Muscle of arm (tissue), 12 donors: ENCODE data around the gene TMEM212. TPM values are rescaled to one million over a fixed set of nuclear protein-coding genes. Genes with fewer than 3 reads are reported as not detected.

Experiments used
- DNase-seq: peaks from one replicate; pipeline ENCODE4 v3.0.0-alpha.2; 2013
- polyA plus RNA-seq, 12 donors: library from polyadenylated mRNA; unstranded; fragments of 120-200 nt; gene quantifications; one replicate each; pipeline ENCODE4 v1.2.1, GENCODE V29; 2013; ENCODE audit not compliant: insufficient read length in 12 of 12

TMEM212 gene
- polyA plus RNA-seq, 12 donors, result 0.14 to 0.36 (median 0.16) TPM; not detected in 4

DNA sequence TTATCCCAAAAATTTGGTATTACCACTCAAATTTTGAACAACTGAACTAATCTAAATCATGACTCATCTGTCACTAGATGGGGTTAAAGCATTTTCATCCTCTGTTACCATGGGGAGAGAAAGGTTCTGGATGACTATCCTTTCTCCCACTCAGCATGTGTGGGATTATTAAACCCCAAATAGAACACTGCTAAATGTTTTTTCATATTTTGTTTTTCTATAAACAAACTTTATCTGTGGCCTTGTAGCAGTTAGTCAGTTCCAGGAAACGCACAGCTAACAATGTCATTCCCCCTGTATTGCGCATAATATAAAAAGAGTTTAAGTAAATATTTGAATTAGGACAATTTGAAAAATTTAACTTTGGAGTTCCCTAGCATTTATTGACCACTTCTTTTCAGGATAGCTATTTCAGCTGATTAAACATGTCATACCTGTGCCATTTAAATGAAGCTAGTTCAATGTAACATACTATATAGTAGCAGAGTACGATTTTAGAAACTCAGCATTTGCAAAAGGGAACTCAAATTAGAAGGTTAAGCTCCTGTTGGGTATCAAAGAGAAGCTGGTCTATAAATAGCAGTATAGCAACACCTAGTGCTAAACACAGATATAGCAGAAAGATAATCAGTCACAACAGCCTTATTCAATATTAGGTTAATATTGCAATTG is 9.2 kb upstream of the TMEM212 start:
- DNase-seq, result no peak

DNA sequence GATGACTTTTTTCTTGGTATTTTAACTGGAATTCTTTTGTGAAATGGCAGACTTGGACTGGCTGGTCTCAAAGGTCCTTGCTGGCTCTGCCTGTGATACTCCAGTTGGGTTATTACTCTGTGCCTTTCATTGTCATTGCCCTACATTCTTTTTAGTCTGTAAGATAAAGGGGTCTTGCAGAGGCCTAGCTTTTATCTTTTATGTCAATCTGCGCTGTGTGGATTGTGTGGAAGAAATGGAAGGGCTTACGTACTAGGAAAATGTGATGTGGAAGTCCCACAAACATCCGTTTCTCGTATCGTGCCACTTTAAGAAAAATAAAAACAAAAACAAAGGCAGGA is 8.7 kb upstream of the TMEM212 start:
- DNase-seq, result no peak

DNA sequence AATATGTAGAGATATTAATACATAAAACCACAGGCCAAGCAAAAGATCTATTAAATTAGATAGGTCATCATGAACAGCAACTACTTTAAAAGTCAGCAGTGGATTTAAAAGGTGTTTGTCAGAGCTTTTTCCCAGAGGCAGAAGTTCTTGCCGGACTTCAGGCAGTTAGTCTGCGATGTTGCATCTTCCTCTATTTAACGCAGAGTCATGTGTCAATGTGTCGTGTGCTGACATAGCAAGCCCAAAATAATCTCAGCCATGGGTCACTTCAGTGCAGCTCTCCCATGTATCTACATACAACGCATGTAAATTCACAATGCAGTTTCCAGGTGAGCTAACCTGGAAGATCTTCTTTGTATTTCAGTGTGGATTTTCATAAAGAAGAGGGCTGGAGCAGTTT is 8.0 kb upstream of the TMEM212 start:
- no peak for DNase-seq

- no peak for DNase-seq
Observed at GRCh38 chr3:171835613-171836012, 7.5 kb upstream of the TMEM212 start.

- no peak for DNase-seq
Observed at GRCh38 chr3:171836855-171837254, 6.3 kb upstream of the TMEM212 start.

DNA sequence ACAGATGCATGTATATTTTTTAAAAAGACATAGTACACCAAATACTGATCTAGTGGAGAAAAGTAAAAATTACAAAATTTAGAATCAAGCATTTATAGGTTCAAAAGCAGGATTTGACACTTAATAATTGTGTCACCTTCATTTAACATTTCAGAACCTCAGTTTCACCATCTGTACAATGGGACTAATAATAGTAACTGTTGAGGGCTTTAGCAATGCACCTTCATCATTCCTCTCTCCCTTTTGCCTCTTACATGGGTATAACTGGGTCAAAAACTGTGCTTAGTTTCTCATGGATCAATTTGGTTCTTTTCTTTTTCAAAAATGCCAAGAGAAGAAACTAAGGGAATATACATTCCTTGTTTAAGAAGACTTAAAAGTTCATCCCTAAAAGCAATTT is 5.5 kb upstream of the TMEM212 start:
- DNase-seq, result no peak

GRCh38 chr3:171838218-171838720 is 4.9 kb upstream of the TMEM212 start:
- DNase-seq, result peak; percentile 75

DNA sequence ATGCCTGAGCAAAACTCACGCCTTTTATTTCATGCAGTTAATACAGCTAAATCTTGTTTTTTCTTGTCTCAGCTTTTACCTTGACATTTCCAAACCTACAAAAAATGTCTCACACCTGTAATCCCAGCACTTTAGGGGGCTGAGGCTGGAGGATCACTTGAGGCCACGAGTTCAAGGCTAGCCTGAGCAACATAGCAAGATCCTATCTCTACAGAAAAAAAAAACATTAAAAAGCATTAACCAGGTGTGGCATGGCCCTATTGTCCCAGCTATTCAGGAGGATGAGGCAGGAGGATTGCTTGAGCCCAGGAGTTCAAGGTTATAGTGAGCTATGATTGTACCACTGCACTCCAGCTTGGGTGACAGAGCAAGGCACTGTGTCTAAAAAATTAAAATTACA is 3.9 kb upstream of the TMEM212 start:
- DNase-seq, result no peak

GRCh38 chr3:171840445-171840810 is 2.7 kb upstream of the TMEM212 start:
- DNase-seq, result no peak

DNA sequence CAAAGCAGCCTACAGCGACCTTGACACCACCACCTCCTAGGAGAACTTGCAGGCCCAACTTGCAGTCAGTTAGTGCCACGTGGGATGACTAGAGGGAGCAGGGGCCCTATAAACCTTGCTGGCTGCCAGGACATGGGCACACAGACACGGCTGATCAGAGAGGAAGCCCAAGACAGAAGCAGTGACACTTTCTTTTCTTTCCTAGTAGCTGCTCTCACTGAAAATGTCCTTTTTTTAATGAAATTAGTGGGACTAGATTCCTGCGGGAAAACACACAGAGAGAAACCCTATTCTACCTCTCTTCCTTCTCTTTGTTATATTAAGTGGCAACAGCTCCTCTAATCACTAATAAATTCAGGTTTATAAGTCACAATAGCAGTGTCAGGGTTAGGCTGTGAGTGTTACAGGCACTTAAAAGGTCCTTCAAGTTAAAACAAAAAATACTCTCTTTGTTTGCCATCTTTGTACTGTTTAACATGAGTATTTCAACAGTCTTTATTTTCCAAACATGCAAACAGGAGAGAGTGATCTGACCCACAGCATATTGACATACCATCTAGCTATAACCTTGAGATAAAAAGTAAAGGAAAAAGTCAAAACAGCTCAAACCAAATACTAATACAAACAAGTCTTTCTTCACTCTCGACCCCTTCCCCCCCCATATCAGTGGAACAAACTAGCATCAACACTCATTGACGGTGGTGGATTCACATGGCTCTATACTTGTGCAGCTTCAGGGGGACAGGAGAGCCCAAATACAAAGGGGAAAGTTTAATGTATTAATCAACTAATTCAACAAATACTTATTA is 2.1 kb upstream of the TMEM212 start:
- no peak for DNase-seq

DNA sequence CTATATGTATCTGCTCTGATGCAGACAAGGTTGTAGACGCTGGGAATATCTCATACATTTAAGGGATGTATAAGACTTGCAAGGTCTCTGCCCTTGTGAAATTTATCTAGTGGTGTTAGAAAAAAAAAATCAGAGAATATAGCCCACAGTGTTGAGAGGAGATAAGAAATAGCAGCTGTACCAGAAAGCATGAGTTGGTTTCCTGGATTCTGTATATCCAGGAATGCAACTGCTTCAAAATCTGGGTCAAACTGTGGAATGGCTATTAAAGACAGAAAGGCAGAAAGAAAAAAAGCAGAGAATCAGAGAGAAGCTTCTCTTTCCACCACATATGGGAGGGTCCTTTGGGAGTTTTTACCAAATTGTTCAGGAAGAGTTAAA is 1.5 kb upstream of the TMEM212 start:
- no peak for DNase-seq

DNA sequence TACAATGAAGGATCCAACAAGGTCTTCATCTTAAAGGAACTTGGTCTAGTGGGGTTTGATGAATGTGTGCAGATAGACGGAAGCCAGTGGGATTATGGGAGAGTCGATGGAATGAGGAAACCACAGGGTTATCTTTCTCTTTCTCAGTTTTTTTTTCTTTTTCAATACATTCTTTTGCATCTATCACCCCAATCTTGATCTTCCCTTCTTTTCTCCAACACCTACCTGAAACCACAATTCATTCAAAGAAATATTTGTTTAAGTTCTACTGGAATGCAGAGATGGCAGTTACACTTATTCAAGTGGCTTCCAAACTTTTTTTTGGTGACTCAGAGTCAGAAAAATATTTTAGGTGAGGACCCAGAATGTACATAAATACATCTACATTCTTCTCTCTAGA is 1.7 kb downstream of the TMEM212 start:
- DNase-seq, result no peak

- DNase-seq, result no peak
Observed at GRCh38 chr3:171845481-171846284, 2.5 kb downstream of the TMEM212 start.

DNA sequence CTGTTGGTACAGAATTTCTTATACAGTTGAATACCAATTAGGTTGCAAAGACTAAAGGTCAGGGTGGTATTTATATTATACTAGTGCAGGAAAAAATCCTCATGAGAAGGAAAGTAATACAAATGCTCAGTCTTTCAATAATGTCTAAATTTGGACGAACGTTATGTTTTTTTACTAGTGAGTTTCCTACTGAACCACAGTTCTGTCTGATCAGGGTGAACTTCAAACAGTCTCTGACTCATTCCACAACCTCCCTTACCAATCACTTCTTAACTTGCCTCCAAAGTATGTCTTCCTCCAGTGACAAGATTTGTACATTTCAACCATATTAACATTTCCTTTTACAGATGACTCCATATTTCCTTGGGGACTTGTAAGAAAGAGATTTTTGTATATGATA is 3.4 kb downstream of the TMEM212 start:
- DNase-seq, result no peak

- DNase-seq, result no peak
Observed at GRCh38 chr3:171847133-171847532, 4.0 kb downstream of the TMEM212 start.

DNA sequence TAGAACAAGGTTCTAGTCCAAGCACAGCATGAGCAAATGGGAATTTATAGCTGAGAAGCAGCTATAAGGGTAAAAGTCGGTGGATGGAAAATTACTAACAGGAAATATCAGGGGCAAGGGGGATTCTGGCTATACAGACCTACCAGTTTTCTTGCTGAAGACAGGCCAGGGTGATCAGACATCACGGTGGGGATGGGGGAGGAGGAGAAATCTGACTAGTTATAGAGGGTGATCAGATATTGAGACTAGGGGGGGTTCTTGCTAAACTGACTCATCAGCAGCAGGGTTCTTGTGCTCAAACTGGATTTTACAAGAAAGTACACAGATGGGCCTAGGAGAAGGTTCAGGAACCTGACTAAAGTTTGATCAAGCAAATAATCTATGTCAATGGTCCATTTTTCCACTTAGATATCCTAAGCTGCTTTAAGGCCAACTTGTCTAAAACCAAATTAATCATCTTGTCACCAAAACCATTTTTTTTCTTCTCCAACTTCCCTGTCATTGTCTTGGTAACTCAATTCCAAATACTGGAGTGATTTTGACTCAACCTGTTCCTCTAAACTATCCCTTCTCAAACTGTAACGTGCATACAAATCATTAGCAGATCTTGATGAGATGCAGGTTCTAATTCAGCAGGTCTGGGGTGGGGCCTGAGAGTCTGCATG is 4.6 kb downstream of the TMEM212 start:
- no peak for DNase-seq

GRCh38 chr3:171849617-171850319 is 6.6 kb downstream of the TMEM212 start:
- no peak for DNase-seq

DNA sequence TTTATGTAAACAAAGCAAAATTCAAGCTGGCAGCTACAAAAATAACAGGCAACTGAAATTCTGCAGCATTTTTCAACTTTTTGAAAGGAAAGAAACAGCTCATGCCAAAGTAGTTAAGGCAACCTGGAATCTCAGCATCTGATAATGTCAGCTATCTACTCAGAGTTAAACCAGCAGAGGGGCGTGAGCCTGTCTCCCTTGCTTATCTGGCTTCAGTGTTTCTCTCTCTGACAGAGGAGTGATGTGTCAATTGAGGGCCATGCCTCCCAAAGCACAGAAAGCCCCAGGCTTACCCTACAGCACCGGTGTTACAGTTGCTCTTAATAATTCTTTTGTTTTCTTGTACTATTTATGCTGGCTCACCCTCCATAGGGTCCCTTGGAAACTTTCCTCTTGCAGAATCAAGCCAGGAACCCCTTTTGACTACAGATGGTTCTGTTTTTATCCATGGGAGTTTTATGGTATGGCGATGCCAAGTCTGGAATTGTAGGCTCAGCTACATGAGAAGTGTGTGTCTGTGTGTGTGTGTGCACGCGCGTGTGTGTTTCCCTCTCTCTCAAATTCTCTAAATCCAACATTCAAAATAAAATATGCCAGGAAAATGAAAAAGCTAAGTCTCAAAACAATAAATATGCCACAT is 7.3 kb downstream of the TMEM212 start:
- no peak for DNase-seq

- no peak for DNase-seq
Observed at GRCh38 chr3:171850960-171851659, 8.0 kb downstream of the TMEM212 start.

DNA sequence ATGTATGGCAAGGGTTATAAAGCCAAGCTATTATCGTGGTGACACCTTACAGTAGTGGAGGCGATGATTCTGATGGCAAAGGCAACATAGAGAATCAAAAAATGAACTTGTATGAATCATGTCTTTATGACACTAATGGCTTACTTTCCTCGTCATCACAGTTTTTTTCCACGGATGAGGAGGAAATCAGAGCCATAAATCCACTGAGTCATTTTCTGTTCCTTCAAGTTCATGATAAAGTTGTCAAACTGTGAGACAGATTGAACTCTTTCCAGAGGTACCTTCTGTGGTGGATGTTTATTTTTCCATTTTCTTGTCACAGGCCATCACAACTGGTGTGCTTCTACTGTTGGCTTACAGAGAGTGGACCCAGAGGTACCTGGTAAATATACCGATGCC is 8.5 kb downstream of the TMEM212 start:
- no peak for DNase-seq
